GM21515 (cell line): ENCODE measurements around the gene MAPKAP1.

Experiments used
- ATAC-seq: cut with Tn5 transposase; IDR thresholded peaks from one replicate; pipeline ENCODE4 v1.9.1; 2021; ENCODE audit not compliant: unreplicated experiment

The MAPKAP1 gene

GRCh38 chr9:125492719-125493118, 214.3 kb downstream of the MAPKAP1 start:
- ATAC-seq: no peak

GRCh38 chr9:125487842-125488241, 219.2 kb downstream of the MAPKAP1 start:
- no peak for ATAC-seq

GRCh38 chr9:125486576-125486975, 220.4 kb downstream of the MAPKAP1 start:
- ATAC-seq: no peak

GRCh38 chr9:125486152-125486508, 220.9 kb downstream of the MAPKAP1 start:
- ATAC-seq: no peak

GRCh38 chr9:125485471-125486151, 221.4 kb downstream of the MAPKAP1 start:
- ATAC-seq: no peak

- no peak for ATAC-seq
These were observed 222.4 kb downstream of the MAPKAP1 start for GRCh38 chr9:125484350-125485282.

GRCh38 chr9:125483697-125484096, 223.3 kb downstream of the MAPKAP1 start:
- ATAC-seq: no peak

- ATAC-seq: no peak
These were observed 227.0 kb downstream of the MAPKAP1 start for GRCh38 chr9:125479846-125480615.

- no peak for ATAC-seq
These were observed 229.9 kb downstream of the MAPKAP1 start for GRCh38 chr9:125477089-125477544.

- no peak for ATAC-seq
These were observed 230.4 kb downstream of the MAPKAP1 start for GRCh38 chr9:125476645-125477044.

- ATAC-seq: no peak
These were observed 231.6 kb downstream of the MAPKAP1 start for GRCh38 chr9:125475385-125475784.

GRCh38 chr9:125472926-125473701, 233.9 kb downstream of the MAPKAP1 start:
- no peak for ATAC-seq

- ATAC-seq: no peak
These were observed 234.5 kb downstream of the MAPKAP1 start for GRCh38 chr9:125472562-125472925.

- no peak for ATAC-seq
These were observed 236.0 kb downstream of the MAPKAP1 start for GRCh38 chr9:125470767-125471580.

GRCh38 chr9:125470189-125470588, 236.8 kb downstream of the MAPKAP1 start:
- ATAC-seq: no peak

GRCh38 chr9:125468646-125469045, 238.4 kb downstream of the MAPKAP1 start:
- ATAC-seq: no peak

GRCh38 chr9:125467116-125467740, 239.8 kb downstream of the MAPKAP1 start:
- ATAC-seq: no peak

GRCh38 chr9:125466411-125466810, 240.6 kb downstream of the MAPKAP1 start:
- no peak for ATAC-seq

- no peak for ATAC-seq
These were observed 242.2 kb downstream of the MAPKAP1 start for GRCh38 chr9:125464591-125465385.
